ENCODE results near the gene PLAU.

PLAU gene

DNA sequence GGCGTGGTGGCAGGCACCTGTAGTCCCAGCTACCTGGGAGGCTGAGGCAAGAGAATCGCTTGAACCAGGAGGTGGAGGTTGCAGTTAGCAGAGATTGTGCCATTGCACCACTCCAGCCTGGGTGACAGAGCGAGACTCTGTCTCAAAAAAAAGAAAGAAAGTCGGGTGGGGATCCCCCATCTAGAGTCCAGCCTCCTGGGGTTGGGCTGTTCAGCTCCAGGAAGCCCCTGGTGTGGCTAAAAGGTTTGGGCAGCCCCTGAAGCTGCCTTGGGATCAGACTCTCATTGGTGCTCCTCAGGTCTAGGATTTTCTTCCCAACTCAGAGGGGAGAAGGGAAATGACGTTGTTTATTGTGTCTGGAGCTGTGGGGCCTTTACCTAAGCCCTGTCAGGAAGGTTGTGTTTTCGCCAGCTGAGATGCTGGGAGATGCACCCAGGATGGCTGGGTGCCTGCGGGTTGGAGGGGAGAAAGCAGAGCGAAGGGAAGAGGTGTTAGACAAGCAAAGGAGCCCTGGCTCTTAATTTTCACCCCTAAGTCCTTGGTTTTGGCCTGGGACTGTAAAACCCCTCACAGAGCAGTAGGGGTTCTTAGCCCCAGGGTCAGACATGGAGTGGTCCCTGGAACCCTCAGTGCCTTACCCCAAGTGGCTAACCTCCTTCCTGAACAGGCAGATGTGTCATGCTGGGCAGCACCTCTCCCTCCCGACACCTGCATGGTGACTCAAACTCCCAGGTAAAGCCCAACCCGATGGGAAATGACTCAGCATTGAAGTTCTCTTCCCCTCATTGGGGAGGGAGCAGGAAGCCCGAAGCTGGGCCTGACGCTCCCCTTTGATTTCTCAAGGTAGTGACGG is 21.1 kb downstream of the PLAU start:
- TF ChIP-seq TEAD4 (IDR thresholded peaks at IDR 0.05) (no peak), FOXM1 (IDR thresholded peaks at IDR 0.05; ENCODE audit: borderline replicate concordance, low read depth) (no peak; the same call in 1 of the 2 replicates), REST (IDR thresholded peaks at IDR 0.05; ENCODE audit: low read depth) (no peak), NFIC (IDR thresholded peaks at IDR 0.05) (peak; percentile 50; the same call in 1 of the 2 replicates), RAD21 (IDR thresholded peaks at IDR 0.05; ENCODE audit: low read depth) (0 out of 2 replicates have a peak, but pooled peaks have one; percentile 11), TAF1 (IDR thresholded peaks at IDR 0.05; ENCODE audit: low read depth) (peak; percentile 40; the same call in 1 of the 2 replicates), ZBTB7A (IDR thresholded peaks at IDR 0.05; ENCODE audit: low read depth) (no peak), YY1 (IDR thresholded peaks at IDR 0.05; ENCODE audit: low read depth) (peak; percentile 65), CEBPB (IDR thresholded peaks at IDR 0.05) (no peak), EP300 (IDR thresholded peaks at IDR 0.05; ENCODE audit: borderline replicate concordance) (peak; percentile 84), CREB1 (IDR thresholded peaks at IDR 0.05; ENCODE audit: low read depth) (no peak), EGR1 (IDR thresholded peaks at IDR 0.05) (no peak), TCF12 (IDR thresholded peaks at IDR 0.05; ENCODE audit: low read depth) (peak; percentile 94)
- TF ChIP-seq, protein P1, sequence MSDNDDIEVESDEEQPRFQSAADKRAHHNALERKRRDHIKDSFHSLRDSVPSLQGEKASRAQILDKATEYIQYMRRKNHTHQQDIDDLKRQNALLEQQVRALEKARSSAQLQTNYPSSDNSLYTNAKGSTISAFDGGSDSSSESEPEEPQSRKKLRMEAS (IDR thresholded peaks at IDR 0.05), result peak; percentile 92
- TF ChIP-seq, protein P2, sequence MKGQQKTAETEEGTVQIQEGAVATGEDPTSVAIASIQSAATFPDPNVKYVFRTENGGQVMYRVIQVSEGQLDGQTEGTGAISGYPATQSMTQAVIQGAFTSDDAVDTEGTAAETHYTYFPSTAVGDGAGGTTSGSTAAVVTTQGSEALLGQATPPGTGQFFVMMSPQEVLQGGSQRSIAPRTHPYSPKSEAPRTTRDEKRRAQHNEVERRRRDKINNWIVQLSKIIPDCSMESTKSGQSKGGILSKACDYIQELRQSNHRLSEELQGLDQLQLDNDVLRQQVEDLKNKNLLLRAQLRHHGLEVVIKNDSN (IDR thresholded peaks at IDR 0.05), result 0 out of 2 replicates have a peak, but pooled peaks have one; percentile 44

DNA sequence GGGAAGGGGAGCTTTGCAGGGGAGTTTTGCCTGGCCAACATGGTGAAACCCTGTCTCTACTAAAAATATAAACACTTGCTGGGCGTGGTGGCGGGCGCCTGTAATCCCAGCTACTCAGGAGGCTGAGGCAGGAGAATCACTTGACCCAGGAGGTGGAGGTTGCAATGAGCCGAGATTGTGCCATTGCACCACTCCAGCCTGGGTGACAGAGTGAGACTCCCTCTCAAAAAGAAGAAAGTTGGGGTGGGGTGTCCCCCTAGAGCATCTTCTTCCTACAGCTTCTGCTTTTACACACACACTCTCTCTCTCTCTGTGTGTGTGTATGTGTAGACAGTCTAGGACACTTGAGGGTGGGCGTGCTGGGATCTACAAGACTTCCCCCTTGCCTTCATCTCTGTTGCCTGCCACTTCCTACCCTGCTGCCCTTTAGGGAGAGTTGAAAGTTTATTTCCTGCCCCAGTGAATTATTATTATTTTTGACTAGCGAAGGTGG is 21.7 kb downstream of the PLAU start:
- no peak for TF ChIP-seq EGR1 (IDR thresholded peaks at IDR 0.05)
- TF ChIP-seq, protein P1 (IDR thresholded peaks at IDR 0.05), result no peak
- no peak for TF ChIP-seq TEAD4 (IDR thresholded peaks at IDR 0.05)
- TF ChIP-seq, protein P2 (IDR thresholded peaks at IDR 0.05), result no peak
- no peak for TF ChIP-seq TAF1 (IDR thresholded peaks at IDR 0.05; ENCODE audit: low read depth)
- TF ChIP-seq REST (IDR thresholded peaks at IDR 0.05; ENCODE audit: low read depth), result no peak
- TF ChIP-seq ZBTB7A (IDR thresholded peaks at IDR 0.05; ENCODE audit: low read depth), result no peak
- TF ChIP-seq YY1 (IDR thresholded peaks at IDR 0.05; ENCODE audit: low read depth), result no peak
- no peak for TF ChIP-seq EP300 (IDR thresholded peaks at IDR 0.05; ENCODE audit: borderline replicate concordance)
- TF ChIP-seq CEBPB (IDR thresholded peaks at IDR 0.05), result no peak
- TF ChIP-seq CREB1 (IDR thresholded peaks at IDR 0.05; ENCODE audit: low read depth), result no peak
- no peak for TF ChIP-seq FOXM1 (IDR thresholded peaks at IDR 0.05; ENCODE audit: borderline replicate concordance, low read depth)
- no peak for TF ChIP-seq TCF12 (IDR thresholded peaks at IDR 0.05; ENCODE audit: low read depth)
- TF ChIP-seq NFIC (IDR thresholded peaks at IDR 0.05), result no peak
- TF ChIP-seq RAD21 (IDR thresholded peaks at IDR 0.05; ENCODE audit: low read depth), result no peak

GRCh38 chr10:73934074-73934473 is 23.1 kb downstream of the PLAU start:
- TF ChIP-seq CEBPB (IDR thresholded peaks at IDR 0.05), result no peak
- TF ChIP-seq, protein P2 (IDR thresholded peaks at IDR 0.05), result no peak

DNA sequence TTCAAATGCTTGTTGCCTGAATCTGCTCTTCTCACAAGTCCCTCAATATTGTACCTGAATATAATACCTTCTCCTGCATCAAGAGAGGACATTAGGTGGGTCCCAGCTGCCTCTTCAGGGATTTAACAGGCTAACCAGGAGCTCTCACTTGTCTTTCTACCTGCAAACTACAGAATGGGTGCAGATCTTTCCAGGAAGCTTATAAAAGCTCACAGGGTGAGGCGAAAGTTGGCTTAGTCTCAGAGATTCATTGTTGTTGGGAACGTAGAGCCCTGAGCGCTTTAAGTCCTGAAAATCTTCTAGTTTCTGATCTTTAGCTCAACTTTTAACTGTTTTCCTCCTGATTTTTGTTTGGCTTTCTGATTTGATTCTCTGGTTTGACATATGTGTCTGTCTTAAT is 25.0 kb downstream of the PLAU start:
- no peak for TF ChIP-seq CREB1 (IDR thresholded peaks at IDR 0.05; ENCODE audit: low read depth)
- no peak for TF ChIP-seq NFIC (IDR thresholded peaks at IDR 0.05)
- no peak for TF ChIP-seq CEBPB (IDR thresholded peaks at IDR 0.05)
- TF ChIP-seq TAF1 (IDR thresholded peaks at IDR 0.05; ENCODE audit: low read depth), result no peak
- TF ChIP-seq TEAD4 (IDR thresholded peaks at IDR 0.05), result no peak
- no peak for TF ChIP-seq REST (IDR thresholded peaks at IDR 0.05; ENCODE audit: low read depth)

All from Ishikawa (cell line).